ENCODE measurements around the gene XIRP2. TPM values are rescaled to one million over a fixed set of nuclear protein-coding genes. Genes with fewer than 3 reads are reported as not detected.

Gene XIRP2
- polyA plus RNA-seq, 2 of the 4 experiments (the other 2 are of a cell fraction), result not detected

DNA sequence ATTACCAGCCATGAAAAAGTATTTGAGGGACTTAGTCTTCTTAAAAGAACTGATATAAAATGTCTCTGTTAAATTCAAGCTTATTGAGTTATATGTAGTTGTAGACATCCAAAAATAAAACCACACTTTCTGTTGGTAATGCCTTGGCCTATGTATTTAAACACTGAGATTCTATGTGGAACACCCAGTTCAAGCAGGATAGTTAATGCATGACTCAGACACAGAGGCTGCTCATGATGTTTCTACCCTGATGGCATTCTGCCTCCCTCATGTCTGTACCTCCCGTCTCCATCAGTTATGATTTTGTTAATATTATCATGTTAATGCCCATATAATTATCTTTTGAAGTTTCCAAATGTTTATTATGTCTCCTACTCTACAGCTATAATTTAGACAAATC, 164.5 kb downstream of the XIRP2 start:
- H3K27ac ChIP-seq, result no peak overlapping the region
- DNase-seq (ENCODE audit: low read depth in 1 of 2, low spot score in 1 of 2) (no peak), FAIRE-seq (no peak), ATAC-seq (no peak)
- no peak overlapping the region for H3K4me2 ChIP-seq
- H3K4me1 ChIP-seq, result no peaks in the 10 kb centered on the region
- POLR2A ChIA-PET, result no interaction called here
- TF ChIP-seq NPAS2 (CRISPR knock-in tag; IDR thresholded peaks at IDR 0.05; ENCODE audit: borderline replicate concordance) (no peak), PHF8 (IDR thresholded peaks at IDR 0.05; ENCODE audit: borderline replicate concordance, low read depth) (no peak), KDM1A (IDR thresholded peaks at IDR 0.05; ENCODE audit: low read depth) (no peak), NFE2L2 (conservative IDR thresholded peaks at IDR 0.05; ENCODE audit: low read length) (no peak), MAFK (IDR thresholded peaks at IDR 0.05; ENCODE audit: partially characterized antibody) (no peak)
- TF ChIP-seq, protein P1, sequence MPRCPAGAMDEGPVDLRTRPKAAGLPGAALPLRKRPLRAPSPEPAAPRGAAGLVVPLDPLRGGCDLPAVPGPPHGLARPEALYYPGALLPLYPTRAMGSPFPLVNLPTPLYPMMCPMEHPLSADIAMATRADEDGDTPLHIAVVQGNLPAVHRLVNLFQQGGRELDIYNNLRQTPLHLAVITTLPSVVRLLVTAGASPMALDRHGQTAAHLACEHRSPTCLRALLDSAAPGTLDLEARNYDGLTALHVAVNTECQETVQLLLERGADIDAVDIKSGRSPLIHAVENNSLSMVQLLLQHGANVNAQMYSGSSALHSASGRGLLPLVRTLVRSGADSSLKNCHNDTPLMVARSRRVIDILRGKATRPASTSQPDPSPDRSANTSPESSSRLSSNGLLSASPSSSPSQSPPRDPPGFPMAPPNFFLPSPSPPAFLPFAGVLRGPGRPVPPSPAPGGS (IDR thresholded peaks at IDR 0.05), result no peak
- H3K4me3 ChIP-seq, result no peak overlapping the region
- 42% methylated on average over 1 of the region's 1 CpG for WGBS (ENCODE audit: missing lambda C conversion rate)
- H3K9me3 ChIP-seq, result no peaks in the 10 kb centered on the region
- CTCF ChIA-PET, result no interaction called here

DNA sequence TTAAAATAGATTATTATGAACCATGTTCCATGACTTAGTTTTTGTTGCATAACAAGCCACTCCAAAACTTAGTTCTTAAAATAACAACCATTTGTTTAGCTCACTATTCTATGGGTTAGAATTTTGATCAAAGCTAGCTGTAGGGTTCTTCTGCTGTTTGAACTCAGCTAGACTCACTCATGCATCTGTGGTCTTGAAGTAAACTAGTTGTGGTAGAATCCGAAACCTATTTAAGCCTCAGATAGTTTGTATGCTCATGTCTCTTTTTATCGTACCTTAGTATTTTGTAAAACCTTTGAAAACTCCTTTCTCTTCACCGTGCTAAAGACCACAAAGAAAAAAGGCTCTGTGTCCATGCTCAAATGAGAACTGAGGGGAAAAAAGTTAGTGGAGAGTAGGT, 166.6 kb downstream of the XIRP2 start:
- H3K4me2 ChIP-seq, result no peak overlapping the region
- DNase-seq (ENCODE audit: low read depth in 1 of 2, low spot score in 1 of 2) (no peak), FAIRE-seq (no peak), ATAC-seq (no peak)
- no peak overlapping the region for H3K4me3 ChIP-seq
- ChIA-PET POLR2A (no interaction called here), CTCF (no interaction called here)
- H3K27ac ChIP-seq, result no peak overlapping the region
- H3K4me1 ChIP-seq, result no peaks in the 10 kb centered on the region
- WGBS (ENCODE audit: missing lambda C conversion rate), result 49% methylated on average over 3 of the region's 3 CpGs
- peaks cover 2% of the 10 kb centered on the region; the same call in 1 of the 3 replicates for H3K9me3 ChIP-seq
- TF ChIP-seq JUNB (IDR thresholded peaks at IDR 0.05) (no peak), FOSB (CRISPR knock-in tag; IDR thresholded peaks at IDR 0.05) (no peak), PHF8 (IDR thresholded peaks at IDR 0.05; ENCODE audit: borderline replicate concordance, low read depth) (no peak), NPAS2 (CRISPR knock-in tag; IDR thresholded peaks at IDR 0.05; ENCODE audit: borderline replicate concordance) (no peak), RFX5 (IDR thresholded peaks at IDR 0.05) (no peak), ESRRA (IDR thresholded peaks at IDR 0.05; ENCODE audit: borderline replicate concordance, low read length) (no peak)
- TF ChIP-seq, protein P2, sequence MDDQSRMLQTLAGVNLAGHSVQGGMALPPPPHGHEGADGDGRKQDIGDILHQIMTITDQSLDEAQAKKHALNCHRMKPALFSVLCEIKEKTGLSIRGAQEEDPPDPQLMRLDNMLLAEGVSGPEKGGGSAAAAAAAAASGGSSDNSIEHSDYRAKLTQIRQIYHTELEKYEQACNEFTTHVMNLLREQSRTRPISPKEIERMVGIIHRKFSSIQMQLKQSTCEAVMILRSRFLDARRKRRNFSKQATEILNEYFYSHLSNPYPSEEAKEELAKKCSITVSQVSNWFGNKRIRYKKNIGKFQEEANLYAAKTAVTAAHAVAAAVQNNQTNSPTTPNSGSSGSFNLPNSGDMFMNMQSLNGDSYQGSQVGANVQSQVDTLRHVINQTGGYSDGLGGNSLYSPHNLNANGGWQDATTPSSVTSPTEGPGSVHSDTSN (IDR thresholded peaks at IDR 0.05), result no peak
- TF ChIP-seq, protein P1 (IDR thresholded peaks at IDR 0.05), result no peak

DNA sequence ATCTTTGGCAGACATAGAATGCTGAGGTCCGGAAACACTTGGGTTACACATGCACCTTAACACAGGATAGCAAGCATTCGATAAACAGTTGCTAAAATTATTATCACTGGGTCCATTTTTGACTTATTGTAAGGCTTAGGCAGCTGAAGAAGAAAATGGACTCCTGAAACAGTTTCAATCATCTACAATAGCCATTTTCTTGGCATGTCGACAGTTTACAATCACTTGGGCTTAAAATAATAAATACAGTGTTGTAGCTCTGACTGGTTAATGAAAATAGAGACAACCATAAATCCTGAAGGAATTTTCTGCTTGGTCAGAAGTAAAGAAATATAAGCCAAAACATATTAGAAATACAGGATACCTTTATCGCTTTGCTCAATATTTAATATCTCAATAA, 169.2 kb downstream of the XIRP2 start:
- 47% methylated on average over 4 of the region's 4 CpGs for WGBS (ENCODE audit: missing lambda C conversion rate)
- ChIA-PET CTCF (no interaction called here), POLR2A (no interaction called here)
- Histone ChIP-seq H3K4me1 (no peaks in the 10 kb centered on the region), H3K27ac (no peak overlapping the region), H3K4me3 (no peak overlapping the region), H3K4me2 (no peak overlapping the region), H3K9me3 (peaks cover 2% of the 10 kb centered on the region; the same call in 1 of the 3 replicates)
- TF ChIP-seq KDM5A (IDR thresholded peaks at IDR 0.05) (no peak), SMC3 (IDR thresholded peaks at IDR 0.05) (no peak), PHF8 (IDR thresholded peaks at IDR 0.05; ENCODE audit: borderline replicate concordance, low read depth) (no peak), CBX8 (IDR thresholded peaks at IDR 0.05) (no peak), RAD21 (conservative IDR thresholded peaks at IDR 0.05 in 1 of 2, IDR thresholded peaks at IDR 0.05 in 1 of 2) (no peak), KDM1A (IDR thresholded peaks at IDR 0.05; ENCODE audit: low read depth) (no peak), RFX5 (IDR thresholded peaks at IDR 0.05) (no peak), NFE2L2 (conservative IDR thresholded peaks at IDR 0.05; ENCODE audit: low read length) (no peak), HOXA7 (CRISPR knock-in tag; IDR thresholded peaks at IDR 0.05) (no peak), SREBF2 (IDR thresholded peaks at IDR 0.05) (no peak), HDAC2 (IDR thresholded peaks at IDR 0.05) (no peak), ESRRA (IDR thresholded peaks at IDR 0.05; ENCODE audit: borderline replicate concordance, low read length) (no peak), JUN (IDR thresholded peaks at IDR 0.05) (no peak), RARB (CRISPR knock-in tag; IDR thresholded peaks at IDR 0.05) (no peak), TFCP2L1 (CRISPR knock-in tag; IDR thresholded peaks at IDR 0.05) (no peak)
- TF ChIP-seq, protein P3, sequence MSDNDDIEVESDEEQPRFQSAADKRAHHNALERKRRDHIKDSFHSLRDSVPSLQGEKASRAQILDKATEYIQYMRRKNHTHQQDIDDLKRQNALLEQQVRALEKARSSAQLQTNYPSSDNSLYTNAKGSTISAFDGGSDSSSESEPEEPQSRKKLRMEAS (IDR thresholded peaks at IDR 0.05), result no peak
- TF ChIP-seq, protein P4, sequence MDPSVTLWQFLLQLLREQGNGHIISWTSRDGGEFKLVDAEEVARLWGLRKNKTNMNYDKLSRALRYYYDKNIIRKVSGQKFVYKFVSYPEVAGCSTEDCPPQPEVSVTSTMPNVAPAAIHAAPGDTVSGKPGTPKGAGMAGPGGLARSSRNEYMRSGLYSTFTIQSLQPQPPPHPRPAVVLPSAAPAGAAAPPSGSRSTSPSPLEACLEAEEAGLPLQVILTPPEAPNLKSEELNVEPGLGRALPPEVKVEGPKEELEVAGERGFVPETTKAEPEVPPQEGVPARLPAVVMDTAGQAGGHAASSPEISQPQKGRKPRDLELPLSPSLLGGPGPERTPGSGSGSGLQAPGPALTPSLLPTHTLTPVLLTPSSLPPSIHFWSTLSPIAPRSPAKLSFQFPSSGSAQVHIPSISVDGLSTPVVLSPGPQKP (IDR thresholded peaks at IDR 0.05; ENCODE audit: low read depth, low read length), result no peak
- TF ChIP-seq, protein P1 (IDR thresholded peaks at IDR 0.05), result no peak
- TF ChIP-seq, protein P5, sequence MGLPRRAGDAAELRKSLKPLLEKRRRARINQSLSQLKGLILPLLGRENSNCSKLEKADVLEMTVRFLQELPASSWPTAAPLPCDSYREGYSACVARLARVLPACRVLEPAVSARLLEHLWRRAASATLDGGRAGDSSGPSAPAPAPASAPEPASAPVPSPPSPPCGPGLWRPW (IDR thresholded peaks at IDR 0.05), result no peak
- TF ChIP-seq, protein P6, sequence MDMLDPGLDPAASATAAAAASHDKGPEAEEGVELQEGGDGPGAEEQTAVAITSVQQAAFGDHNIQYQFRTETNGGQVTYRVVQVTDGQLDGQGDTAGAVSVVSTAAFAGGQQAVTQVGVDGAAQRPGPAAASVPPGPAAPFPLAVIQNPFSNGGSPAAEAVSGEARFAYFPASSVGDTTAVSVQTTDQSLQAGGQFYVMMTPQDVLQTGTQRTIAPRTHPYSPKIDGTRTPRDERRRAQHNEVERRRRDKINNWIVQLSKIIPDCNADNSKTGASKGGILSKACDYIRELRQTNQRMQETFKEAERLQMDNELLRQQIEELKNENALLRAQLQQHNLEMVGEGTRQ (IDR thresholded peaks at IDR 0.05), result no peak
- no peak for FAIRE-seq
- no peak for DNase-seq (ENCODE audit: low read depth in 1 of 2, low spot score in 1 of 2)
- no peak for ATAC-seq
